ENCODE results near the gene CUX1.

GRCh38 chr7:102000123-102000522, 182.7 kb downstream of the CUX1 start:
- no peak for TF ChIP-seq POLR2A (IDR thresholded peaks at IDR 0.05)
- no peak for TF ChIP-seq POLR2AphosphoS5 (IDR thresholded peaks at IDR 0.05)
- no peak for TF ChIP-seq CTCF (IDR thresholded peaks at IDR 0.05)

Measured in breast epithelium (tissue), 3 donors.